ENCODE results near the gene PCDHA7.
"Not testable (repeated sequence)": the region's sequence is repeated elsewhere in the genome, so short reads cannot be mapped to it uniquely, and the experiment has no call there.

Gene PCDHA7

GRCh38 chr5:140862441-140863295 lies 28.6 kb downstream of the PCDHA7 start:
- DNase-seq, result no peak

GRCh38 chr5:140868721-140869554 lies 34.9 kb downstream of the PCDHA7 start, which contains the start of gene PCDHA11:
Gene PCDHA11, plus strand, starts transcription at chr5:140868957. Its CDS starts 147 bp downstream, at chr5:140869104.
- DNase-seq, result no peak

- no peak for DNase-seq
Measured at GRCh38 chr5:140869555-140869886, 35.5 kb downstream of the PCDHA7 start.

GRCh38 chr5:140870221-140871201 lies 36.4 kb downstream of the PCDHA7 start:
- DNase-seq, result no peak

GRCh38 chr5:140875085-140876065 lies 41.3 kb downstream of the PCDHA7 start, which contains the start of gene PCDHA12:
Gene PCDHA12, plus strand, starts transcription at chr5:140875308. Its CDS starts 165 bp downstream, at chr5:140875473.
- no peak for DNase-seq

GRCh38 chr5:140876541-140877261 lies 42.6 kb downstream of the PCDHA7 start:
- not testable (repeated sequence) for DNase-seq

- no peak for DNase-seq
Measured at GRCh38 chr5:140877262-140877581, 43.2 kb downstream of the PCDHA7 start.

GRCh38 chr5:140881889-140882590 lies 48.0 kb downstream of the PCDHA7 start, which contains the start of gene PCDHA13:
Gene PCDHA13, plus strand, starts transcription at chr5:140882124. Its CDS starts 145 bp downstream, at chr5:140882269.
- DNase-seq, result no peak

GRCh38 chr5:140882591-140882899 lies 48.5 kb downstream of the PCDHA7 start:
- DNase-seq, result no peak

- no peak for DNase-seq
Measured at GRCh38 chr5:140883373-140883772, 49.3 kb downstream of the PCDHA7 start.

- no peak for DNase-seq
Measured at GRCh38 chr5:140883927-140884697, 50.0 kb downstream of the PCDHA7 start.

Measured in activated CD4-positive, CD25-positive, alpha-beta regulatory T cell (primary cell).